ENCODE measurements around the gene CHAC2. TPM values are rescaled to one million over a fixed set of nuclear protein-coding genes. Genes with fewer than 3 reads are reported as not detected.
A peak's percentile ranks its signal among the peaks of the same experiment; 100 is the strongest.

CHAC2 gene
- total and polyA plus RNA-seq, 2 of the 13 experiments (the other 11 are each of a cell fraction or from before 2014, with no cell fraction given), result 1.7 to 10.7 TPM

DNA sequence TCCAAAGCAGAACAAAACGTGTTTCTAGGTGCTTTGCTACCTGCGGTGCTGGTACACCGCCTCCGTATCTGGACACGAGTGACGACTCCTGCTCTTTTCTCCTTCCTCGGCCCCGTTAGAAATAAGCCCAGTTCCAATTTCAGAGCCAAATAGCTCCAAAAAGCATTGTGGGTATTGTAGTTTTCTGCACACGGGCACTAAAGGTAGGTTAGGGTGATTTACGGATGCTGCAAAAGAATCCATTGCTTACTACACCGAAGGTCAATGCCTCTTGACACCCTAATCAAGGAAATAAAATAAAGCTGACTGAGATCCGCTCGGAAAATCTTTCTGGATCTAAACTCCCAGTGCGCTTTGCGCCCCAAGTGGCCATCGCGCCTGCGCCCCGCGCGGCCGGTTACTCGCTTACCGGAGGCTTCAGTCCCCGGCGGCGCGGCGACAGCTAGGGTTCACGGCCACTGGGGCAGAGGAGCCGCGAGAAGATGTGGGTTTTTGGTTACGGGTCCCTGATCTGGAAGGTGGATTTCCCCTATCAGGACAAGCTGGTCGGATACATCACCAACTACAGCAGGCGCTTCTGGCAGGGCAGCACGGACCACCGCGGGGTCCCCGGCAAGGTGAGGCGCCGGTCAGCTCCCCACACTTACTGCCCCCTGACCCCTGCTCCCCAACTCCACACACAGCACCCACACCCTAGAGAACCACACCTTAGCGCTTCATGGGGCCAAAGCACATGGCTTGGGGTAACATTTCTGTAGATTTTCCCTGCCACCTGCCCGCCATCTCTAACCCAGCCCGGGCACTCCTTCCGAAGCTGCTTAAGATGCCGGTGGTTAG, at the start of gene CHAC2 (continued):
- TF ChIP-seq, protein P1, sequence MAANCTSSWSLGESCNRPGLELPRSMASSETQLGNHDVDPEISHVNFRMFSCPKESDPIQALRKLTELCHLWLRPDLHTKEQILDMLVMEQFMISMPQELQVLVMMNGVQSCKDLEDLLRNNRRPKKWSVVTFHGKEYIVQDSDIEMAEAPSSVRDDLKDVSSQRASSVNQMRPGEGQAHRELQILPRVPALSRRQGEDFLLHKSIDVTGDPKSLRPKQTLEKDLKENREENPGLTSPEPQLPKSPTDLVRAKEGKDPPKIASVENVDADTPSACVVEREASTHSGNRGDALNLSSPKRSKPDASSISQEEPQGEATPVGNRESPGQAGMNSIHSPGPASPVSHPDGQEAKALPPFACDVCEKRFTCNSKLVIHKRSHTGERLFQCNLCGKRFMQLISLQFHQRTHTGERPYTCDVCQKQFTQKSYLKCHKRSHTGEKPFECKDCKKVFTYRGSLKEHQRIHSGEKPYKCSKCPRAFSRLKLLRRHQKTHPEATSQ (CRISPR knock-in tag; IDR thresholded peaks at IDR 0.05; ENCODE audit: borderline replicate concordance), result no peak
- TF ChIP-seq CENPT (CRISPR knock-in tag; IDR thresholded peaks at IDR 0.05; ENCODE audit: low read depth) (0 out of 2 replicates have a peak, but pooled peaks have one; percentile 49), TGIF2 (CRISPR knock-in tag; IDR thresholded peaks at IDR 0.05) (0 out of 2 replicates have a peak, but pooled peaks have one; percentile 33), ATAD3A (CRISPR knock-in tag; IDR thresholded peaks at IDR 0.05) (no peak), ARHGAP35 (CRISPR knock-in tag; IDR thresholded peaks at IDR 0.05; ENCODE audit: borderline replicate concordance) (peak; percentile 83; the same call in 1 of the 2 replicates), ZFP36L2 (CRISPR knock-in tag; IDR thresholded peaks at IDR 0.05) (no peak), ZKSCAN1 (IDR thresholded peaks at IDR 0.05; ENCODE audit: low read length) (no peak), HDAC1 (CRISPR knock-in tag; IDR thresholded peaks at IDR 0.05) (peak; percentile 47; the same call in 1 of the 2 replicates), ZNF501 (CRISPR knock-in tag; IDR thresholded peaks at IDR 0.05) (peak; percentile 95), SYNCRIP (IDR thresholded peaks at IDR 0.05; ENCODE audit: insufficient read depth, low read depth, low read length) (no peak), ESRRA (CRISPR knock-in tag; IDR thresholded peaks at IDR 0.05; ENCODE audit: low read depth) (no peak), ZFYVE20 (CRISPR knock-in tag; IDR thresholded peaks at IDR 0.05; ENCODE audit: borderline replicate concordance, low read depth) (no peak), ZFP1 (CRISPR knock-in tag; IDR thresholded peaks at IDR 0.05) (no peak), GFI1 (CRISPR knock-in tag; IDR thresholded peaks at IDR 0.05; ENCODE audit: borderline replicate concordance) (no peak), TEAD3 (CRISPR knock-in tag; optimal IDR thresholded peaks at IDR 0.05; ENCODE audit: borderline replicate concordance) (no peak)
- TF ChIP-seq, protein P2, sequence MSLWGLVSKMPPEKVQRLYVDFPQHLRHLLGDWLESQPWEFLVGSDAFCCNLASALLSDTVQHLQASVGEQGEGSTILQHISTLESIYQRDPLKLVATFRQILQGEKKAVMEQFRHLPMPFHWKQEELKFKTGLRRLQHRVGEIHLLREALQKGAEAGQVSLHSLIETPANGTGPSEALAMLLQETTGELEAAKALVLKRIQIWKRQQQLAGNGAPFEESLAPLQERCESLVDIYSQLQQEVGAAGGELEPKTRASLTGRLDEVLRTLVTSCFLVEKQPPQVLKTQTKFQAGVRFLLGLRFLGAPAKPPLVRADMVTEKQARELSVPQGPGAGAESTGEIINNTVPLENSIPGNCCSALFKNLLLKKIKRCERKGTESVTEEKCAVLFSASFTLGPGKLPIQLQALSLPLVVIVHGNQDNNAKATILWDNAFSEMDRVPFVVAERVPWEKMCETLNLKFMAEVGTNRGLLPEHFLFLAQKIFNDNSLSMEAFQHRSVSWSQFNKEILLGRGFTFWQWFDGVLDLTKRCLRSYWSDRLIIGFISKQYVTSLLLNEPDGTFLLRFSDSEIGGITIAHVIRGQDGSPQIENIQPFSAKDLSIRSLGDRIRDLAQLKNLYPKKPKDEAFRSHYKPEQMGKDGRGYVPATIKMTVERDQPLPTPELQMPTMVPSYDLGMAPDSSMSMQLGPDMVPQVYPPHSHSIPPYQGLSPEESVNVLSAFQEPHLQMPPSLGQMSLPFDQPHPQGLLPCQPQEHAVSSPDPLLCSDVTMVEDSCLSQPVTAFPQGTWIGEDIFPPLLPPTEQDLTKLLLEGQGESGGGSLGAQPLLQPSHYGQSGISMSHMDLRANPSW (CRISPR knock-in tag; IDR thresholded peaks at IDR 0.05; ENCODE audit: borderline replicate concordance), result 0 out of 2 replicates have a peak, but pooled peaks have one; percentile 37
- TF ChIP-seq, protein P3, sequence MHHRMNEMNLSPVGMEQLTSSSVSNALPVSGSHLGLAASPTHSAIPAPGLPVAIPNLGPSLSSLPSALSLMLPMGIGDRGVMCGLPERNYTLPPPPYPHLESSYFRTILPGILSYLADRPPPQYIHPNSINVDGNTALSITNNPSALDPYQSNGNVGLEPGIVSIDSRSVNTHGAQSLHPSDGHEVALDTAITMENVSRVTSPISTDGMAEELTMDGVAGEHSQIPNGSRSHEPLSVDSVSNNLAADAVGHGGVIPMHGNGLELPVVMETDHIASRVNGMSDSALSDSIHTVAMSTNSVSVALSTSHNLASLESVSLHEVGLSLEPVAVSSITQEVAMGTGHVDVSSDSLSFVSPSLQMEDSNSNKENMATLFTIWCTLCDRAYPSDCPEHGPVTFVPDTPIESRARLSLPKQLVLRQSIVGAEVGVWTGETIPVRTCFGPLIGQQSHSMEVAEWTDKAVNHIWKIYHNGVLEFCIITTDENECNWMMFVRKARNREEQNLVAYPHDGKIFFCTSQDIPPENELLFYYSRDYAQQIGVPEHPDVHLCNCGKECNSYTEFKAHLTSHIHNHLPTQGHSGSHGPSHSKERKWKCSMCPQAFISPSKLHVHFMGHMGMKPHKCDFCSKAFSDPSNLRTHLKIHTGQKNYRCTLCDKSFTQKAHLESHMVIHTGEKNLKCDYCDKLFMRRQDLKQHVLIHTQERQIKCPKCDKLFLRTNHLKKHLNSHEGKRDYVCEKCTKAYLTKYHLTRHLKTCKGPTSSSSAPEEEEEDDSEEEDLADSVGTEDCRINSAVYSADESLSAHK (CRISPR knock-in tag; IDR thresholded peaks at IDR 0.05; ENCODE audit: borderline replicate concordance), result no peak
- TF ChIP-seq, protein P4, sequence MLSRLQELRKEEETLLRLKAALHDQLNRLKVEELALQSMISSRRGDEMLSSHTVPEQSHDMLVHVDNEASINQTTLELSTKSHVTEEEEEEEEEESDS (CRISPR knock-in tag; IDR thresholded peaks at IDR 0.05; ENCODE audit: borderline replicate concordance), result peak; percentile 98
- TF ChIP-seq, protein P5, sequence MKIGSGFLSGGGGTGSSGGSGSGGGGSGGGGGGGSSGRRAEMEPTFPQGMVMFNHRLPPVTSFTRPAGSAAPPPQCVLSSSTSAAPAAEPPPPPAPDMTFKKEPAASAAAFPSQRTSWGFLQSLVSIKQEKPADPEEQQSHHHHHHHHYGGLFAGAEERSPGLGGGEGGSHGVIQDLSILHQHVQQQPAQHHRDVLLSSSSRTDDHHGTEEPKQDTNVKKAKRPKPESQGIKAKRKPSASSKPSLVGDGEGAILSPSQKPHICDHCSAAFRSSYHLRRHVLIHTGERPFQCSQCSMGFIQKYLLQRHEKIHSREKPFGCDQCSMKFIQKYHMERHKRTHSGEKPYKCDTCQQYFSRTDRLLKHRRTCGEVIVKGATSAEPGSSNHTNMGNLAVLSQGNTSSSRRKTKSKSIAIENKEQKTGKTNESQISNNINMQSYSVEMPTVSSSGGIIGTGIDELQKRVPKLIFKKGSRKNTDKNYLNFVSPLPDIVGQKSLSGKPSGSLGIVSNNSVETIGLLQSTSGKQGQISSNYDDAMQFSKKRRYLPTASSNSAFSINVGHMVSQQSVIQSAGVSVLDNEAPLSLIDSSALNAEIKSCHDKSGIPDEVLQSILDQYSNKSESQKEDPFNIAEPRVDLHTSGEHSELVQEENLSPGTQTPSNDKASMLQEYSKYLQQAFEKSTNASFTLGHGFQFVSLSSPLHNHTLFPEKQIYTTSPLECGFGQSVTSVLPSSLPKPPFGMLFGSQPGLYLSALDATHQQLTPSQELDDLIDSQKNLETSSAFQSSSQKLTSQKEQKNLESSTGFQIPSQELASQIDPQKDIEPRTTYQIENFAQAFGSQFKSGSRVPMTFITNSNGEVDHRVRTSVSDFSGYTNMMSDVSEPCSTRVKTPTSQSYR (CRISPR knock-in tag; IDR thresholded peaks at IDR 0.05; ENCODE audit: borderline replicate concordance), result peak; percentile 19; the same call in 1 of the 2 replicates
